ENCODE results near the gene TTC28.

GRCh38 chr22:28019360-28019759 is 660.3 kb downstream of the TTC28 start:
- TF ChIP-seq CTCF (IDR thresholded peaks at IDR 0.05) (no peak), POLR2A (IDR thresholded peaks at IDR 0.05) (no peak), POLR2AphosphoS5 (IDR thresholded peaks at IDR 0.05) (no peak)
